Retinal pigment epithelial cell (primary cell): Measurements from ENCODE around the gene KIF16B.
"Not testable (repeated sequence)": the region's sequence is repeated elsewhere in the genome, so short reads cannot be mapped to it uniquely, and the experiment has no call there.

Experiments used
- DNase-seq: peaks from one replicate; pipeline ENCODE4 v3.0.0-alpha.2; 2010; ENCODE audit warnings: low read depth
- H3K4me3 ChIP-seq: 2 replicates; pipeline ENCODE4 v1.5.1; 2011; ENCODE audit warnings: mild to moderate bottlenecking, low read length, control low read depth, moderate library complexity
- TF ChIP-seq, protein P1 (sequence below): conservative IDR thresholded peaks from 2 replicates; pipeline ENCODE4 v1.5.1; 2011; ENCODE audit warnings: low read depth, low read length, control low read depth, inconsistent platforms

KIF16B gene

DNA sequence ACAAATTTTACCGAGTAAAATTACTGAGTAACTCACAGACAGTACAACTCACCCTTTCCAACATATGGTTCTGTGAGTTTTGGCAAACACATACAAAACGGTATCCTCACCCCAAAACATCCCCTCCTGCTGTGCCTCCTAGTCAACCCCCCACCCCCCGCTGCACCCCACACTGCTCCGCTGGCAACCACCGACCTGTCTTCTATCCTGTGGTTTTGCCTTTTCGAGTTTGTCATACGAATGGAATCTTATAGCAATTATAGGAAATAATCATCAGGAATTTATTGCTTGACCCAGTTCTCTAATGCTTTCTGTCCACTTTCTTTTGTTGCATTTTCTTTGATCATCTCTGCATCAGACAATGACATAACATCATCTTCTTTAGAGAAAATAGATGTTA lies 312.3 kb downstream of the KIF16B start:
- no peak overlapping the region for H3K4me3 ChIP-seq
- TF ChIP-seq, protein P1, sequence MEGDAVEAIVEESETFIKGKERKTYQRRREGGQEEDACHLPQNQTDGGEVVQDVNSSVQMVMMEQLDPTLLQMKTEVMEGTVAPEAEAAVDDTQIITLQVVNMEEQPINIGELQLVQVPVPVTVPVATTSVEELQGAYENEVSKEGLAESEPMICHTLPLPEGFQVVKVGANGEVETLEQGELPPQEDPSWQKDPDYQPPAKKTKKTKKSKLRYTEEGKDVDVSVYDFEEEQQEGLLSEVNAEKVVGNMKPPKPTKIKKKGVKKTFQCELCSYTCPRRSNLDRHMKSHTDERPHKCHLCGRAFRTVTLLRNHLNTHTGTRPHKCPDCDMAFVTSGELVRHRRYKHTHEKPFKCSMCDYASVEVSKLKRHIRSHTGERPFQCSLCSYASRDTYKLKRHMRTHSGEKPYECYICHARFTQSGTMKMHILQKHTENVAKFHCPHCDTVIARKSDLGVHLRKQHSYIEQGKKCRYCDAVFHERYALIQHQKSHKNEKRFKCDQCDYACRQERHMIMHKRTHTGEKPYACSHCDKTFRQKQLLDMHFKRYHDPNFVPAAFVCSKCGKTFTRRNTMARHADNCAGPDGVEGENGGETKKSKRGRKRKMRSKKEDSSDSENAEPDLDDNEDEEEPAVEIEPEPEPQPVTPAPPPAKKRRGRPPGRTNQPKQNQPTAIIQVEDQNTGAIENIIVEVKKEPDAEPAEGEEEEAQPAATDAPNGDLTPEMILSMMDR, result no peak
- no peak for DNase-seq

DNA sequence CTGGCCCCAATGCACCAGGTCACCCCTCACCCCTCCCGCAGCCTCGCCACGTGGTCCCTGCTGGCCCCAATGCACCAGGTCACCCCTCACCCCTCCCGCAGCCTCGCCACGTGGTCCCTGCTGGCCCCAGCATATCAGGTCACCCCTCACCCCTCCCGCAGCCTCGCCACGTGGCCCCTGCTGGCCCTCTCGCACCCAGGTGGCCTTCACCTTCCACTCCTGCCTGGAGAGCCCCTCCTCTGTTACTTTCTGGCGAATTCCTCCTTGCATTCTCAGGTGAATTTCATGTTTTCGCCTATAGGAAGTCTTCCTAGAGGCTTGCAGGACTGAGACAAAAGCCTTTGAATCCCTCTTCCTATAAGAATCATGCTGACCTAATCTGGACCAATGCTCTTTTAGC lies 313.1 kb downstream of the KIF16B start:
- not testable (repeated sequence) for DNase-seq, H3K4me3 ChIP-seq

DNA sequence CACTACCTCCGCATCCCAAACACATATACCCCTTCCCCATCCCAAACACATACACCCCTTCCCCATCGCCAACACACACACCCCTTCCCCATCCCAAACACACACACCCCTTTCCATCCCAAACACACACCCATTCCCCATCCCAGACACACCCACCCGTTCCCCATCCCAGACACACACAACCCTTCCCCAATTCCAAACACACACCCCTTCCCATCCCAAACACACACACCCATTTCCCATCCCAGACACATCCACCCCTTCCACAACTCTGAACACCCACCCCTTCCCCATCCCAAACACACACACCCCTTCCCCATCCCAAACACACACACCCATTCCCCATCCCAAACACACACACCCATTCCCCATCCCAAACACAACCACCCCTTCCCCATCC lies 314.5 kb downstream of the KIF16B start:
- no peak for DNase-seq
- TF ChIP-seq, protein P1, result no peak

DNA sequence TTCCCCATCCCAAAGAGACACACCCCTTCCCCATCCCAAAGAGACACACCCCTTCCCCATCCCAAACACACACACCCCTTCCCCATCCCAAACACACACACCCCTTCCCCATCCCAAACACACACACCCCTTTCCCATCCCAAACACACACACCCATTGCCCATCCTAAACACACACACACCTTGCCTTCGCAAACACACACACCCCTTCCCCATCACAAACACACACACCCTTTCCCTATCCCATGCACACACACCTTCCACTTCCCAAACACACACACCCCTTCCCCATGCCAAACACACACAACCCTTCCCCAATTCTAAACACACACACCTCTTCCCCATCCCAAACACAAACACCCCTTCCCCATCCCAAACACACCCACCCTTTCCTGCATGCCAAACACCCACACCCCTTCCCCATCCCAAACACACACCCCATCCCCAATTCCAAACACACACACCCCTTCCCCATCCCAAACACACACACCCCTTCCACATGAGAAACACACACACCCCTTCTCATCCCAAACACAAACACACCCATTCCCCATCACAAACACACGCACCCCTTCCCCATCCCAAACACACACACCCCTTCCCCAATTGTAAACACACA lies 315.3 kb downstream of the KIF16B start:
- H3K4me3 ChIP-seq, result no peak overlapping the region
- no peak for DNase-seq
- TF ChIP-seq, protein P1, result no peak

More for the DNA sequence above, 314.5 kb downstream of the KIF16B start:
- no peak overlapping the region for H3K4me3 ChIP-seq

DNA sequence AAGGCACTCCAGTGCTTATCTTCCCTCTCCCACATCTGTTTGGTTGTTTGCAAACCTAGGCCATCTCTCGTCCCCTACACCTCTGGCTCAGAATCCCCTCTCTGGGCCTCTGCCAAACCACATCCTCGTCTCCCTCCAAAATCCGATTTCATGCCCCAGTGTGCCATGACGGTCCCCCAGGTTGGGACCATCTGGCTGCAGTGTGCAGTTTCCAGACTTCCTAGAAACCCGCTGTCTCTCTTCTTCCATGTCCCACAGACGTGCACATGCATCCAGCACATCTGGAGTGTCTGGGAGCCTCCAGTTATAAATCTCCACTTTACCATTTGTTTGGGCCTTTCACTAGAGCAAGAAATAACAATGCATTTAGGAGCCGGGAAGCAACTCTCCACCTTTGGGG lies 316.2 kb downstream of the KIF16B start:
- no peak overlapping the region for H3K4me3 ChIP-seq
- TF ChIP-seq, protein P1, result no peak
- DNase-seq, result no peak

DNA sequence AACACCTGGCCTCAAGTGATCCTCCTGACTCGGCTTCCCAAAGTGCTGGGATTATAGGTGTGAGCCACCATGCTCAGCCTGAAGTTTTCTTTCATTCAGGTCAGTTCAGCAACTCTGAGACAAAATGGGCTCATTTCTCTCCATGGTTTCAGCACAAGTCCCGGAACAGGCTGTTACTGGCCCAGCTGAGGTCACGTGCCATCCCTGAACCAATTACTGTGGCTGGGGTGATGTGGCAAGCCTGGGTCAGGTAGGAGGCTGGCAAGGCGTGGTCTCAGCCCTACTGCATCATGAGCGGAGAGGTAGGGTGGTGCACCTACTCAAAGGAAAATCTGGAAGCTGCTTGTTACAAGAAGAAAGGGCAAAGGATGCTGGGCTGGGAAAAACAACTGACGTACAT lies 326.4 kb downstream of the KIF16B start:
- no peak for DNase-seq
- TF ChIP-seq, protein P1, result no peak
- no peak overlapping the region for H3K4me3 ChIP-seq

DNA sequence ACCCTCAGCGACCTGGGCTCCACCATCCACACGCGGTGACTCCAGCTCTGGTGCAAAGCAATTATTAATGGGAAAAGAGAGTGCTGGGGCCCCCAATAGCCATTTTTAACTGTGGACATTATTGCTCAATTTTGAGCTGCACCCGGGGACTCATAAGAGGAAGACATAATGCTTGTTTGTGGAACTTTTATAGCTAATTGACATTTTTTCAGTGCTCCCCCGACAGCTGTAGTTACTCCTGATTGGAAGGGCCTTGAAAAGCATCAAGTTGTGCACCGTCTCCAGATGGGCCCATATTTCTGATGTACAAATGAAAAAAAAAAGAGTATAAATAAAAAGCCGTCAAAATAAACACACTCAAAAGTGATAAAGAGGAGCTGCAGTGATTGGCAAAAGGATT lies 327.0 kb downstream of the KIF16B start:
- no peak for DNase-seq
- TF ChIP-seq, protein P1, result no peak
- no peak overlapping the region for H3K4me3 ChIP-seq
